ENCODE measurements around the gene GRID2.

DNA sequence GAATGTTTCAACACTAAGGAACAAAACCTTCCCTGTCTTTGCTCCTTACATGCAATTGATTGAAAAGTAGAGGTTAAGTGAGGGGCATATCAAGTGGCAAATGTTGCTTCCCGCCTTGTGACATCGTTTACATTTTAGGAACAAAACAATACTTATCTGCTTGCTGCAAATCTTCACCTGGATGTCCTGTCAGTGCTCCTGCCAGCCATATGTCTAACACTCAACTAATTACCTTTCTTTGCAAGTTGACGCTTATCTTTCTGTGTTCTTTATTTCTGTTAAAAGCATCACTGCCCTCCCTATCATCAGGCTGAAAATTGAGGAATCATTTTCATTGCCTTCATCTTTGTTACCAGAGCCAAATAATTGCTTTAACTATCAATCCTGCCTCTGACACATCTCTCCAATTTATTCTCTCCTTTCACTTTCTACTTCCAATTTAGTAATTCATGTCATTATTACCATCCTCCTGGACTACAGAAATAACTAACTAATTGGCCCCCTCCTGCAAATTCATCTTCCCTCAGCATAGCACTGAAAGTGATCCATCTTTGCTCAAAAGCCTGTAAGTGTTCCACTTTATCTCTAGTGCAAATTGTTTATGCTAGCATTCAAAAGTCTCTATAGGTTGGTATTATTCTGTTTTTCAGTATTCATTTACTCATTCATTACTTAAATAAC lies 1226.1 kb downstream of the GRID2 start:
- TF ChIP-seq, protein P1, sequence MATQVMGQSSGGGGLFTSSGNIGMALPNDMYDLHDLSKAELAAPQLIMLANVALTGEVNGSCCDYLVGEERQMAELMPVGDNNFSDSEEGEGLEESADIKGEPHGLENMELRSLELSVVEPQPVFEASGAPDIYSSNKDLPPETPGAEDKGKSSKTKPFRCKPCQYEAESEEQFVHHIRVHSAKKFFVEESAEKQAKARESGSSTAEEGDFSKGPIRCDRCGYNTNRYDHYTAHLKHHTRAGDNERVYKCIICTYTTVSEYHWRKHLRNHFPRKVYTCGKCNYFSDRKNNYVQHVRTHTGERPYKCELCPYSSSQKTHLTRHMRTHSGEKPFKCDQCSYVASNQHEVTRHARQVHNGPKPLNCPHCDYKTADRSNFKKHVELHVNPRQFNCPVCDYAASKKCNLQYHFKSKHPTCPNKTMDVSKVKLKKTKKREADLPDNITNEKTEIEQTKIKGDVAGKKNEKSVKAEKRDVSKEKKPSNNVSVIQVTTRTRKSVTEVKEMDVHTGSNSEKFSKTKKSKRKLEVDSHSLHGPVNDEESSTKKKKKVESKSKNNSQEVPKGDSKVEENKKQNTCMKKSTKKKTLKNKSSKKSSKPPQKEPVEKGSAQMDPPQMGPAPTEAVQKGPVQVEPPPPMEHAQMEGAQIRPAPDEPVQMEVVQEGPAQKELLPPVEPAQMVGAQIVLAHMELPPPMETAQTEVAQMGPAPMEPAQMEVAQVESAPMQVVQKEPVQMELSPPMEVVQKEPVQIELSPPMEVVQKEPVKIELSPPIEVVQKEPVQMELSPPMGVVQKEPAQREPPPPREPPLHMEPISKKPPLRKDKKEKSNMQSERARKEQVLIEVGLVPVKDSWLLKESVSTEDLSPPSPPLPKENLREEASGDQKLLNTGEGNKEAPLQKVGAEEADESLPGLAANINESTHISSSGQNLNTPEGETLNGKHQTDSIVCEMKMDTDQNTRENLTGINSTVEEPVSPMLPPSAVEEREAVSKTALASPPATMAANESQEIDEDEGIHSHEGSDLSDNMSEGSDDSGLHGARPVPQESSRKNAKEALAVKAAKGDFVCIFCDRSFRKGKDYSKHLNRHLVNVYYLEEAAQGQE (IDR thresholded peaks at IDR 0.05; ENCODE audit: borderline replicate concordance in 1 of 2, low read depth in 1 of 2, low read length in 2 of 2): no peak
- TF ChIP-seq YY1 (IDR thresholded peaks at IDR 0.05; ENCODE audit: insufficient read depth, insufficient replicate concordance, low read depth, low read length) (no peak), CTCF (CRISPR knock-in tag; IDR thresholded peaks at IDR 0.05) (no peak), TBL1XR1 (IDR thresholded peaks at IDR 0.05; ENCODE audit: borderline replicate concordance, low read length, partially characterized antibody) (no peak), ZNF510 (CRISPR knock-in tag; IDR thresholded peaks at IDR 0.05; ENCODE audit: low read depth) (no peak)

Measured in HepG2 (cell line).